Kidney (tissue), 14 donors: ENCODE data around the gene PRR16. TPM values are rescaled to one million over a fixed set of nuclear protein-coding genes. Genes with fewer than 3 reads are reported as not detected.

ENCODE experiments used
- DNase-seq, 5 donors: peaks; one replicate each; pipeline ENCODE4 v3.0.0-alpha.2; 2013 to 2020
- FAIRE-seq: peaks from 2 replicates; lab custom pipeline; 2012; peaks lifted over from hg19 to GRCh38; lab: Jason Lieb, UNC
- H3K27ac ChIP-seq, 2 donors: one replicate each; pipeline ENCODE4 v1.7.0; 2013; ENCODE audit warnings: low read depth in 2 of 2, low read length in 2 of 2, inconsistent platforms in 1 of 2
- H3K27me3 ChIP-seq: one replicate; pipeline ENCODE4 v1.7.1; 2013; ENCODE audit warnings: low read length, inconsistent platforms; ENCODE audit not compliant: control insufficient read depth, insufficient read depth
- H3K36me3 ChIP-seq, 3 donors: one replicate each; pipeline versions ENCODE4 v1.7.0 to v1.7.1; 2013; ENCODE audit warnings: low read length in 3 of 3, control low read depth in 1 of 3, inconsistent platforms in 1 of 3; ENCODE audit not compliant: insufficient read depth in 3 of 3, control insufficient read depth in 2 of 3
- H3K4me1 ChIP-seq, 3 donors: one replicate each; pipeline versions ENCODE4 v1.7.0 to v1.7.1; 2013; ENCODE audit warnings: low read length in 3 of 3, inconsistent platforms in 1 of 3, low read depth in 1 of 3; ENCODE audit not compliant: control insufficient read depth in 2 of 3, insufficient read depth in 2 of 3
- H3K4me3 ChIP-seq, 3 donors: one replicate each; pipeline versions ENCODE4 v1.7.0 to v1.8.1; 2013; ENCODE audit warnings: low read length in 3 of 3, control low read depth in 1 of 3, inconsistent platforms in 1 of 3
- H3K9ac ChIP-seq, 3 donors: one replicate each; pipeline versions ENCODE4 v1.7.0 to v1.7.1; 2013; ENCODE audit warnings: low read length in 3 of 3, control low read depth in 1 of 3, inconsistent platforms in 1 of 3
- H3K9me3 ChIP-seq, 3 donors: one replicate each; pipeline versions ENCODE4 v1.7.0 to v1.7.1; 2013; ENCODE audit warnings: low read length in 3 of 3, control low read depth in 1 of 3, inconsistent platforms in 1 of 3; ENCODE audit not compliant: control insufficient read depth in 2 of 3, insufficient read depth in 1 of 3
- intact Hi-C: fragments of 100-400 bp; cut with DNase I; formaldehyde crosslinking; loops from one replicate; pipeline ENCODE4 v1.11.1; 2022
- polyA plus RNA-seq: library from polyadenylated mRNA; stranded (reverse); fragments of 350-450 nt; fragmentation: Illumina TruSeq; extraction: RNeasy Lipid Tissue Mini Kit (QIAGEN cat#74804); gene quantifications from one replicate; pipeline ENCODE4 v1.2.3, GENCODE V29; 2014; ENCODE audit warnings: low read depth, low replicate concordance; ENCODE audit not compliant: insufficient read depth
- total RNA-seq: library from RNA; stranded (reverse); fragmentation: NEBNext Ultra II Directional; extraction: Animal tissue kit (Norgen Biotek cat#: 25700); gene quantifications from one replicate; pipeline ENCODE4 v1.2.1, GENCODE V29; 2021
- TF ChIP-seq, protein P1 (sequence below): IDR thresholded peaks from 3 replicates; pipeline ENCODE4 v1.5.1; 2012; ENCODE audit warnings: mild to moderate bottlenecking, moderate library complexity, borderline replicate concordance; ENCODE audit not compliant: insufficient read depth; ENCODE audit errors: extremely low read depth
- donor health status: control.
- donor health status: control.
- donor health status: control.
- donor health status: control.
- donor health status: control.
- donor health status: DM: yes; HTN: yes; CAD: no.
- donor health status: Normal renal cell carcinoma (clear cell type).

Gene PRR16
- total and polyA plus RNA-seq, 2 donors from 2014 or later = 2.4 to 3.6 TPM

DNA sequence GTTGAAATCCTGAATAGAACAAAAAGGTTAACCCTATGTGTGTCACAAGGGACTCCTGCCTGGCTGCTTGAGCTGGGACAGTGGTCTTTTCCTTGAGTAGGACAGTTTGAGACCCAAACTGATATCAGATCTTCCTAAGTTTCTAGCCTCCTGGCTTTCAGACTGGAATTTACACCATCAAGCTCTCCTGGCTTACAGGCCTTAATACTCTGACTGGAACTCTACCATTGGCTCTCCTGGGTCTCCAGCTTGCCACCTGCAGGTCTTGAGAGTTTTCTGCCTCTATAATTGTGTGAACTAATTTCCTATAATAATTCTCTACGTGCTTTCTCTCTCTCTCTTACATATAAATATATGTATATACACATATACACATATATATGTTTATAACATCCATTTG lies 112.5 kb downstream of the PRR16 start:
- DNase-seq = no peak
- no peaks in the 10 kb centered on the region for H3K27me3 ChIP-seq
- intact Hi-C loops = no loop called here
- no peak overlapping the region for H3K9ac ChIP-seq
- H3K4me1 ChIP-seq = no peaks in the 10 kb centered on the region
- H3K4me3 ChIP-seq = no peak overlapping the region
- TF ChIP-seq, protein P1, sequence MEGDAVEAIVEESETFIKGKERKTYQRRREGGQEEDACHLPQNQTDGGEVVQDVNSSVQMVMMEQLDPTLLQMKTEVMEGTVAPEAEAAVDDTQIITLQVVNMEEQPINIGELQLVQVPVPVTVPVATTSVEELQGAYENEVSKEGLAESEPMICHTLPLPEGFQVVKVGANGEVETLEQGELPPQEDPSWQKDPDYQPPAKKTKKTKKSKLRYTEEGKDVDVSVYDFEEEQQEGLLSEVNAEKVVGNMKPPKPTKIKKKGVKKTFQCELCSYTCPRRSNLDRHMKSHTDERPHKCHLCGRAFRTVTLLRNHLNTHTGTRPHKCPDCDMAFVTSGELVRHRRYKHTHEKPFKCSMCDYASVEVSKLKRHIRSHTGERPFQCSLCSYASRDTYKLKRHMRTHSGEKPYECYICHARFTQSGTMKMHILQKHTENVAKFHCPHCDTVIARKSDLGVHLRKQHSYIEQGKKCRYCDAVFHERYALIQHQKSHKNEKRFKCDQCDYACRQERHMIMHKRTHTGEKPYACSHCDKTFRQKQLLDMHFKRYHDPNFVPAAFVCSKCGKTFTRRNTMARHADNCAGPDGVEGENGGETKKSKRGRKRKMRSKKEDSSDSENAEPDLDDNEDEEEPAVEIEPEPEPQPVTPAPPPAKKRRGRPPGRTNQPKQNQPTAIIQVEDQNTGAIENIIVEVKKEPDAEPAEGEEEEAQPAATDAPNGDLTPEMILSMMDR = no peak
- no peaks in the 10 kb centered on the region for H3K9me3 ChIP-seq
- no peak overlapping the region for H3K27ac ChIP-seq
- H3K36me3 ChIP-seq = no peaks in the 10 kb centered on the region
- no peak for FAIRE-seq

DNA sequence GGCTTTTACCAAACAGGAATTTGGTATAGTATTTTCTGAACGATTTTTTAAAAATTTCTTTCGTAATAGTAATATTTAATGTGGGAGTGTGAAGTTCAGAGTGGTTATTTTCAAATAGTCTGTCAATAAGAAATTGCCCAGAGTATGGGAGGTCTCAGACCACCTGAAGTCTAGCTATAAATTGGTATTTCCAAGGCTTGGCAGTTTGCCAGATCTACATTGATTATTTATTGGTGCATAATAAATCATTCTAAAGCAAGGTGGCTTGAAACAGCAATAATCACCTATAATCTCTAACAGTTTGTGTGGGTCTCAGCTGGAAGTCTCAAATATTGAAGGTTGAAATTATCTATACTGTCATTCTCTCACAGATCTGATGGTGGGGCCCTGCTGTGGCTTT lies 118.5 kb downstream of the PRR16 start:
- H3K27me3 ChIP-seq = no peaks in the 10 kb centered on the region
- no peak overlapping the region for H3K27ac ChIP-seq
- H3K36me3 ChIP-seq = no peaks in the 10 kb centered on the region
- TF ChIP-seq, protein P1 = no peak
- no peaks in the 10 kb centered on the region for H3K4me1 ChIP-seq
- DNase-seq (no peak), FAIRE-seq (no peak)
- no peaks in the 10 kb centered on the region for H3K9me3 ChIP-seq
- no peak overlapping the region for H3K4me3 ChIP-seq
- no peak overlapping the region for H3K9ac ChIP-seq
- intact Hi-C loops = no loop called here

DNA sequence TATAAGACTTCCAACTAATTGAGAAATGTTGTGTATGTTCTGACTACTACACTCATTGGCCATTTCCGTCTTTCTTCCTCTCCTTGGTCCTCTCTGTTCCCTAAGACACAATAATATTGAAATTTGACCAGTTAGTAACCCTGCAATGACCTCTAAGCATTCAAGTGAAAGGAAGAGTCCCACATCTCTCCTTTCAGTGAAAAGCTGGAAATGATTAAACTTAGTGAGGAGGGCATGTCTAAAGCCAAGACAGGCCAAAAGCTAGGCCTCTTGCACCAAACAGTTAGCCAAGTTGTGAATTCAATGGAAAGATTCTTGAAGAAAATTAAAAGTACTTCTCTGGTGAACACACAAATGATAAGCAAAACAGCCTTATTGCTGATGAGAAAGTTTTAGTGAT lies 122.5 kb downstream of the PRR16 start:
- intact Hi-C loops = no loop called here
- H3K36me3 ChIP-seq = no peaks in the 10 kb centered on the region
- H3K27ac ChIP-seq = no peak overlapping the region
- no peak overlapping the region for H3K9ac ChIP-seq
- no peaks in the 10 kb centered on the region for H3K27me3 ChIP-seq
- no peak overlapping the region for H3K4me3 ChIP-seq
- TF ChIP-seq, protein P1 = no peak
- DNase-seq (no peak), FAIRE-seq (no peak)
- H3K9me3 ChIP-seq = no peaks in the 10 kb centered on the region
- H3K4me1 ChIP-seq = no peaks in the 10 kb centered on the region

DNA sequence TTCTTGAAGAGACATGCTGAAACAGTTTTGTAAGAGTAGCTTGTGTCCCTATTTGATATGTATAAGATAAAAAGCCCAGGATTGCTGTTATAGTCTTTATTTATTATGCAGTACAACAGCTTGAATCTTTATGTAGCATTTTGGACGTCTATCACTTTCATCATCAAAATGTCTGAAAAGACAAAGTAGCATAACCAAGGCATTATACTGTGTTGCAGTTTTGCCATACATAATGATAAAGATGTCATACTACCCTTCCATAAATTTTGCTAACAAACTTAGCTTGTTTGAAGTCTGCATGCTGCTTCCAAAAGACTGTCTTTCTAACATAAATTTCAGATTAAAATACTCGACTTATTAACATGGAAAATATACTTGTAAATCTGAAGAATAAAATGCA lies 127.8 kb downstream of the PRR16 start:
- FAIRE-seq (no peak), DNase-seq (no peak)
- no peaks in the 10 kb centered on the region for H3K36me3 ChIP-seq
- no peaks in the 10 kb centered on the region for H3K27me3 ChIP-seq
- no peak overlapping the region for H3K9ac ChIP-seq
- H3K27ac ChIP-seq = no peak overlapping the region
- TF ChIP-seq, protein P1 = no peak
- no peaks in the 10 kb centered on the region for H3K9me3 ChIP-seq
- H3K4me1 ChIP-seq = no peaks in the 10 kb centered on the region
- intact Hi-C loops = no loop called here
- H3K4me3 ChIP-seq = no peak overlapping the region
